Smooth muscle cell (in vitro differentiated cells): ENCODE data around the gene ANKRD55. TPM values are rescaled to one million over a fixed set of nuclear protein-coding genes. Genes with fewer than 3 reads are reported as not detected.
"Not testable (repeated sequence)": the region's sequence is repeated elsewhere in the genome, so short reads cannot be mapped to it uniquely, and the experiment has no call there.

ENCODE experiments used
- DNase-seq: peaks from one replicate; lab custom pipeline; 2025; ENCODE audit not compliant: unreplicated experiment; lab: John Stamatoyannopoulos, UW
- H2AFZ ChIP-seq: fragments of 200-600 bp; sonication (generic); 2 replicates; pipeline ENCODE4 v1.6.0; 2016; ENCODE audit warnings: antibody characterized with exemption, low read depth, mild to moderate bottlenecking
- H3F3A ChIP-seq: fragments of 200-600 bp; sonication (generic); 2 replicates; pipeline ENCODE4 v1.6.0; 2017; ENCODE audit warnings: antibody characterized with exemption, low read depth
- H3K27ac ChIP-seq: fragments of 200-600 bp; sonication (generic); 2 replicates; pipeline ENCODE4 v1.5.1; 2016; ENCODE audit warnings: low read depth, mild to moderate bottlenecking
- H3K27me3 ChIP-seq: fragments of 200-600 bp; sonication (generic); 2 replicates; pipeline ENCODE4 v1.6.1; 2016; ENCODE audit warnings: low read depth, mild to moderate bottlenecking
- H3K36me3 ChIP-seq: fragments of 200-600 bp; sonication (generic); 2 replicates; pipeline ENCODE4 v1.5.1; 2016; ENCODE audit warnings: low read depth
- H3K4me1 ChIP-seq: fragments of 200-600 bp; sonication (generic); 2 replicates; pipeline ENCODE4 v1.5.1; 2016; ENCODE audit warnings: low read depth
- H3K4me2 ChIP-seq: fragments of 200-600 bp; sonication (generic); 2 replicates; pipeline ENCODE4 v1.6.0; 2016; ENCODE audit warnings: mild to moderate bottlenecking
- H3K4me3 ChIP-seq: fragments of 200-600 bp; sonication (generic); 2 replicates; pipeline ENCODE4 v1.5.1; 2016; ENCODE audit warnings: mild to moderate bottlenecking
- H3K79me2 ChIP-seq: fragments of 200-600 bp; sonication (generic); 2 replicates; pipeline ENCODE4 v1.6.0; 2016; ENCODE audit warnings: low read depth, mild to moderate bottlenecking
- H3K9ac ChIP-seq: fragments of 200-600 bp; sonication (generic); 2 replicates; pipeline ENCODE4 v1.6.0; 2016; ENCODE audit warnings: low read depth
- H3K9me3 ChIP-seq: fragments of 200-600 bp; sonication (generic); replicated peaks from 2 replicates; pipeline ENCODE4 v1.5.1; 2016; ENCODE audit warnings: low read depth
- H4K20me1 ChIP-seq: fragments of 200-600 bp; sonication (generic); 2 replicates; pipeline ENCODE4 v1.6.0; 2016; ENCODE audit warnings: low read depth
- CTCF ChIP-seq: fragments of 200-600 bp; sonication (generic); IDR thresholded peaks from 2 replicates; pipeline ENCODE4 v1.5.1; 2017; ENCODE audit warnings: borderline replicate concordance, mild to moderate bottlenecking, antibody characterized with exemption; ENCODE audit not compliant: insufficient read depth, poor library complexity, severe bottlenecking
- WGBS: methylation state at CpG from one replicate; pipeline ENCODE4 v1.1.7; 2016; ENCODE audit warnings: low lambda C conversion rate; 5-methylcytosine and 5-hydroxymethylcytosine counted together
- polyA plus RNA-seq: library from polyadenylated mRNA; unstranded; fragments of >200 nt; fragmentation: Nextera tagmentation; extraction: Ambion mirVana; gene quantifications from 2 replicates; pipeline ENCODE4 v1.2.1, GENCODE V29; 2016
- total RNA-seq: library from RNA; depleted of rRNA; stranded (reverse); fragments of >200 nt; gene quantifications from 2 replicates; pipeline ENCODE4 v1.2.3, GENCODE V29; 2014

ANKRD55 gene
- total and polyA plus RNA-seq, 2 experiments from 2014 or later: 1.1 to 1.7 TPM

- Histone ChIP-seq H3F3A (no peaks in the 10 kb centered on the region), H4K20me1 (no peaks in the 10 kb centered on the region), H3K9ac (no peak overlapping the region), H3K27me3 (no peaks in the 10 kb centered on the region), H2AFZ (no peak overlapping the region), H3K79me2 (no peaks in the 10 kb centered on the region), H3K9me3 (no peaks in the 10 kb centered on the region), H3K4me2 (no peak overlapping the region), H3K4me1 (no peaks in the 10 kb centered on the region), H3K27ac (no peak overlapping the region), H3K4me3 (no peak overlapping the region), H3K36me3 (no peaks in the 10 kb centered on the region)
- TF ChIP-seq CTCF: no peak
- 78% methylated on average over 6 of the region's 6 CpGs for WGBS
- DNase-seq: no peak
These were observed 127.4 kb downstream of the ANKRD55 start for GRCh38 chr5:56105511-56106291.

- 97% methylated on average over 1 of the region's 1 CpG for WGBS
- no peaks in the 10 kb centered on the region for H3K4me1 ChIP-seq
These were observed 130.2 kb downstream of the ANKRD55 start for GRCh38 chr5:56102889-56103288.

GRCh38 chr5:56102207-56102606 is 130.9 kb downstream of the ANKRD55 start:
- not testable (repeated sequence) for H3K4me3 ChIP-seq, H3K27ac ChIP-seq, H4K20me1 ChIP-seq, H2AFZ ChIP-seq, H3K4me2 ChIP-seq, H3K9me3 ChIP-seq, H3K9ac ChIP-seq, H3K4me1 ChIP-seq, H3F3A ChIP-seq, DNase-seq, H3K27me3 ChIP-seq, H3K79me2 ChIP-seq, H3K36me3 ChIP-seq
- 98% methylated on average over 9 of the region's 9 CpGs for WGBS

More at GRCh38 chr5:56102889-56103288, 130.2 kb downstream of the ANKRD55 start:
- Histone ChIP-seq H4K20me1 (no peaks in the 10 kb centered on the region), H3K36me3 (no peaks in the 10 kb centered on the region), H3K9ac (no peak overlapping the region), H3K9me3 (no peaks in the 10 kb centered on the region), H3K79me2 (no peaks in the 10 kb centered on the region), H3F3A (no peaks in the 10 kb centered on the region), H3K4me2 (no peak overlapping the region), H2AFZ (no peak overlapping the region), H3K4me3 (no peak overlapping the region), H3K27ac (no peak overlapping the region), H3K27me3 (no peaks in the 10 kb centered on the region)
- no peak for TF ChIP-seq CTCF
- no peak for DNase-seq

GRCh38 chr5:56101180-56101579 is 131.9 kb downstream of the ANKRD55 start:
- no peak overlapping the region for H3K4me2 ChIP-seq
- H3K79me2 ChIP-seq: no peaks in the 10 kb centered on the region
- WGBS: 93% methylated on average over 3 of the region's 3 CpGs
- no peak overlapping the region for H3K27ac ChIP-seq
- H3F3A ChIP-seq: no peaks in the 10 kb centered on the region
- no peaks in the 10 kb centered on the region for H3K27me3 ChIP-seq
- no peak overlapping the region for H3K4me3 ChIP-seq
- H3K4me1 ChIP-seq: no peaks in the 10 kb centered on the region
- no peak overlapping the region for H3K9ac ChIP-seq
- no peak for DNase-seq
- no peaks in the 10 kb centered on the region for H3K9me3 ChIP-seq
- H4K20me1 ChIP-seq: no peaks in the 10 kb centered on the region
- no peaks in the 10 kb centered on the region for H3K36me3 ChIP-seq
- no peak for TF ChIP-seq CTCF
- H2AFZ ChIP-seq: no peak overlapping the region
